Measurements from ENCODE around the gene JPH4. TPM values are rescaled to one million over a fixed set of nuclear protein-coding genes. Genes with fewer than 3 reads are reported as not detected.
"Not testable (repeated sequence)": the region's sequence is repeated elsewhere in the genome, so short reads cannot be mapped to it uniquely, and the experiment has no call there.

The JPH4 gene
- polyA plus RNA-seq, 1 donor from 2014 or later: 0.15 TPM

DNA sequence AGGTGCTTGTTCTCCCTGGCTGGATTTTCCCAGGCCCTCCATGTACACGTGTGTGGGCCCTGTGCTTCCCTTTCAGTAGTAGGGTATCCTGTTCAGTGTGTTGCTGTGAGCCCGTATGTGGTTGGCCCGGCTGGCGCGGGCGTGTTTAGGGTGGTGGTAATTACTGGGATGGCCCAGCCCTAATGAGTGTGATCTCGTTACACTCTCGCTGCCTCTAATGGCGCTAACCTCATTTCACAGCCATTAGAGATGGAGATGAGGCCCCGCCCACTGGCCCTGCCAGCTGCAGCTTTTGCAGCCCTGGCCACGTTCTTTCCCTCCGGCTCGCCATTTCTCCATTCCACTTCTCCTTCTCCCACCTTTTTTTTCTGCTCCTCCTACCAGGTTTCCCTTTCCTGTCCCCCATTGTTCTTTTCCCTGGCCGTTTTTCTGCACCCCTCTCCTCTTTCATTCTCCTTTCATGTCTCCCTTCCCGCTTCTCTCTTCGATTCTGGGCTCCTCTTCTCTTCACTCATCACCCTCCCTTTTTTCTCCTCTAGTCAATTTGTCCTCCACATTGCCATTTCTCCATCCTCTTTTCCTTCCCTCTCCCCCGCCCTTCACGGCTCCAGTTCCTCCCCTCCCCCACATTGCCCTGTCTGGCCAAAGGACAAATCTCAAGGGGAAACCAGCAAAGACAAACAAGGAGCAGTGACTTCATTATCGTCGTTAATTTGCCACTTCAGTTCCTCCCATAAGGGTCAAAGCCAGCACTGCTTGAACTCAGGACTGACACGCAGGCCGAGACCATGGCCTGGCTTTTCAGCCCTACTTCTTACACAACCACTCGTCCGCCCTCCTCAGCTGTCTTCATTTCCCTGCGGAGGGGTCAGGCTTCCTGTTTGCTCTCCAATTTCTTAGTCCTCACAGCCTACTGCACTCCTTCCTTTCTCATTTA, 33.8 kb downstream of the JPH4 start:
- H3K9me3 Mint-ChIP-seq: no peaks in the 10 kb centered on the region
- H3K4me1 Mint-ChIP-seq: no peaks in the 10 kb centered on the region
- no peak overlapping the region for H3K27ac Mint-ChIP-seq
- H3K4me3 Mint-ChIP-seq: no peak overlapping the region
- peaks cover 3% of the 10 kb centered on the region for H3K27me3 Mint-ChIP-seq
- H3K36me3 Mint-ChIP-seq: no peaks in the 10 kb centered on the region

DNA sequence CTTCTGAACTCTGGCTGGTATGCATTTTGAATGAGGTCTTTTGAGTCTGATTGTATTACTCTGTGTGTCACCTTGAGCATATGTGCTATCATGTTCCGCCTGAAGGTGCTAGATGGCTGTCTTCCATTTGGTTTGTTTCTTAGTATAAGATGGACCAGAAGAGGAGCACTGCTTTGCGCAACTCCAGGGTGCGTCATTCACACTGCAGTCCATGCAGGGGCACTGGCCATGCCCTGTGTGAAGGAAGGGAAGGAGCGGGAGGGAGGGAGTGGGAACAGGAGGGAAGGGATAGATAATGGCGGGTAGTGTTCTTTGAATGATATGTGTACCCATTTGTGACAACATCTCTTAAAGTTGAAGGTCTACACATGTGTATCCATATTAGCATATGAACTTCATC, 35.2 kb downstream of the JPH4 start:
- peaks cover 0 to 6% (median 3%) of the 10 kb centered on the region in 3 donors for H3K4me1 Mint-ChIP-seq

DNA sequence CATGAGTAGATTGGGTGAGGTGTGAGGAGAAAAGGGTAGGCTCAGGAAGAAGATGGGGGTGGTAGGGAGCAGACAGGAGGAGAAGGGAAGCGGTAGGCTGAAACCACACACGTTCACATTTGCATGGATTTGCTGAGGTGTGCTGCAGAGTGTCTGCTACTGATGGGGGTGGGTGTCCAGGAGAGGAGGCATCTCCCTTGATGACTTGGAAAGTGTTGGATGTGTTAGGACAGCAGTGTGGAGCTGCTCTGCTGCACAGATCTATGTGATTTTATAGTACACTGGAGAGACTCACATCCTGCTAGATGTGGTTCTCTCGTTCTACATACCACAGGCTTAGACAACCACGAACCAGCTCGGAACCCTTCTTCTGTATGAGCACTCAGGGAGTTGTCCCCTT, 36.3 kb downstream of the JPH4 start:
- Mint-ChIP-seq H3K27ac (no peak overlapping the region), H3K4me1 (peaks cover 0 to 6% (median 3%) of the 10 kb centered on the region in 3 donors)

More for the DNA sequence above, 35.2 kb downstream of the JPH4 start:
- Mint-ChIP-seq H3K36me3 (no peaks in the 10 kb centered on the region), H3K4me3 (no peak overlapping the region), H3K27me3 (peaks cover 3% of the 10 kb centered on the region), H3K27ac (no peak overlapping the region), H3K9me3 (no peaks in the 10 kb centered on the region)

DNA sequence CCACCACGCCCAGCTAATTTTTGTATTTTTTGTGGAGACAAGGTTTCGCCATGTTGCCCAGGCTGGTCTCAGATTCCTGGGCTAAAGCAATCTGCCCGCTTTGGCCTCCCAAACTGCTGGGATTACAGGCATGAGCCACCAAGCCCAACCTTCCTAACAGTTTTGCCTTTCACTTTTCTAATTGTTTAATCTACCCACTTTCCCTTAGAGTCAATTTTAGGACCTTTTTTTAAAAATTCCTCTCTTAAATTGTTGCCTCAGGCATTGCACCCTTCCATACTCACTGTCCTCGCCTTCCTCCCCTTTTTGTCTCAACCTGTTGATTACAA, 38.5 kb downstream of the JPH4 start:
- no peak overlapping the region for H3K27ac Mint-ChIP-seq
- peaks cover 0 to 6% (median 3%) of the 10 kb centered on the region in 3 donors for H3K4me1 Mint-ChIP-seq
- peaks cover 3% of the 10 kb centered on the region for H3K27me3 Mint-ChIP-seq
- H3K36me3 Mint-ChIP-seq: no peaks in the 10 kb centered on the region
- no peaks in the 10 kb centered on the region for H3K9me3 Mint-ChIP-seq
- no peak overlapping the region for H3K4me3 Mint-ChIP-seq

More for the DNA sequence above, 36.3 kb downstream of the JPH4 start:
- no peaks in the 10 kb centered on the region for H3K9me3 Mint-ChIP-seq
- H3K27me3 Mint-ChIP-seq: peaks cover 3% of the 10 kb centered on the region
- H3K4me3 Mint-ChIP-seq: no peak overlapping the region
- no peaks in the 10 kb centered on the region for H3K36me3 Mint-ChIP-seq

DNA sequence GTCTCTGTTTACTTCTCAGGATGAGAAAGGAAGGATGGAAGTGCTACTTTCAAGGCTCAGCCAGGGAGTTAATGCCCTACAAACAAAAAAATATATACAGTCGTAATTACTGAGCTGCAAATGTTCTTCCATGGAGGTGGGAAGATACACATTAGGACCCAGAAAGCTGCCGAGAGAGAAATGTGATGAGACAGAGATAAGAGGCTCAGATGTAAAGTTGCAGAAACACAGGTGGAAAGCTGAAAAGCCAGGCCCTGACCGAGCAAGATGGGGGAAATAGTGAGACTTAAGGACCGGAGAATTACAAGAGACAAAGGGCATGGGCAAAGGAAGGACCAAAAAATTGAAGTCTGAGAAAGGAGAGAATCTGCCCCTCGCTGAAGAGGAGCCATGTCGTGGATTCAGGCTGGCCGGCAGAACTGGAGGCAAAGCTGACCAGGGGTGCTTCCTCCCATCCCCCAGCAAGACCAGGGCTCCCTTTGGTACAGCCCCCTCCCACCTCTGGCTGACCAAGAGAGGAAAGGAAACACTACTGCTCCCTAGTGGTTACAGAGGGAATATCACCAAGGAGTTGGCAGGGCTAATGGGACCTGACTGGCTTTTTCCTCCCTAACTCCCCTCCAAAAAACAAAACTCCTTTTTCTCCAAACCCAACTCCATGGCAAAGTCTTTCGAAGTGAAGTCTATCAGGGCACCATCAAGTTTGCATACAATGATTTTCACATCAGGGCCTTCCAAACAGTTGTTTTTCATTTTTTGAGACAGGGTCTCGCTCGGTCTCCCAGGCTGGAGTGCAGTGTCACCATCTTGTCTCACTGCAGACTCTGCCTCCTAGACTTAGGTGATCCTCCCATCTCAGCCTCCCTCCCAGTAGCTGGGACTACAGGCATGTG, 39.1 kb downstream of the JPH4 start:
- Mint-ChIP-seq H3K36me3 (no peaks in the 10 kb centered on the region), H3K27me3 (peaks cover 3% of the 10 kb centered on the region), H3K27ac (no peak overlapping the region), H3K4me3 (no peak overlapping the region), H3K9me3 (no peaks in the 10 kb centered on the region), H3K4me1 (peaks cover 0 to 6% (median 3%) of the 10 kb centered on the region in 3 donors)

DNA sequence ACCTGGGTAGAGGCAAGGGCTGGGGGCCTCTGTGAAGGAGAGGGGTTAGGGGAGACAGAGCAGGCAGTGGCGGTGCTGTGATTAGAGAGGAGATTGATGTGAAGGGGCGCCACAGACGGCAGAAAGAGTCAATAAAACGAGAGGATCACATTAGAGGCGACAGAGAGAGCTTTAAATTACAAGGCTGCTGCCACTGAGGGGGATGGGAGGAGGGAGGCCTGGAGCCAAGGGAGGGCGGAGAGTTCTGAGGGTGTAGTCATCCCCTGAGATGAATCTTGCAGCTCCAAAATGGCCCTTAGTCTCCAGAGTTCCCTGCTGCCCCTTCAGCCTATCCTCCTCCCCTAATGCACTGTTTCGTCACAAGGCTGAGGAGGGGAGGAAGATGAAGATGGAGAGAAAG, 39.8 kb downstream of the JPH4 start:
- Mint-ChIP-seq H3K4me3 (no peak overlapping the region), H3K27me3 (peaks cover 3% of the 10 kb centered on the region), H3K36me3 (peaks cover under 1% of the 10 kb centered on the region), H3K27ac (no peak overlapping the region), H3K9me3 (no peaks in the 10 kb centered on the region), H3K4me1 (peaks cover 0 to 6% (median 3%) of the 10 kb centered on the region in 3 donors)

DNA sequence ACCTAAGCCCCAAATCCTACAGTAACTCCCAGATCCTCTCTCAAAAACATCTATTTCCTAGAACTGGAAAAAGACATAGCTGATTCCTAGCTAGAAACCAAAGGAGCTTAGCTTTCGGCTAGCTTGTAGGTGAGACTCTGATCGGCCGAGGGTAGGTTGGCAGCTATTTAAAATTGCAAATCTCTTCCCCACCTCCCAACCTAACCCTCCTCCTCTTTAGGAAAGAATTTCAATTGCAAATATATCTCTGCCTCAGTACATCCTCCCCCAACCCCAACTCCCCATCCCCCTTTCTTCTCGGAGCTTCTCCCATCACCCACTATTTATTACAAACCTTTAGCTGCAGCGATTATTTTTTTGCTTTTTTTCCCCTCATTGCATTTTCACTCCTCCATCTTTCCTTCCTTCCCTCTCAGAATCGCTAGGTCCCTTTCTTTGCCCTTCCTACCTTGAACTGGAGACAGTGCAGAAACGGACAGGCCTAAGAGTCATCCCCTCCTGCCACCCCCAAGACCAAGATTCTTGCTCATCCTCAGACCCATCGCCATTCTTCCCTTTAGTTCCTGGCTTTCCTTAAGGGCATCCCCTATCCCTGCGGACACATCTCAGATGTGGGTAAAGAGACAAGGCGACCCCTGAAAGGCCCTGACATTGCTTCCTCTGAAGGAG, 40.4 kb downstream of the JPH4 start:
- Mint-ChIP-seq H3K4me3 (no peak overlapping the region), H3K9me3 (no peaks in the 10 kb centered on the region)

GRCh38 chr14:23537351-23538049, 41.1 kb downstream of the JPH4 start:
- peaks cover 3% of the 10 kb centered on the region for H3K27me3 Mint-ChIP-seq
- H3K4me1 Mint-ChIP-seq: peaks cover 0 to 6% (median 3%) of the 10 kb centered on the region in 3 donors
- no peak overlapping the region for H3K4me3 Mint-ChIP-seq
- no peak overlapping the region for H3K27ac Mint-ChIP-seq
- no peaks in the 10 kb centered on the region for H3K9me3 Mint-ChIP-seq
- peaks cover 4% of the 10 kb centered on the region for H3K36me3 Mint-ChIP-seq

More for the DNA sequence above, 40.4 kb downstream of the JPH4 start:
- Mint-ChIP-seq H3K27ac (no peak overlapping the region), H3K27me3 (peaks cover 3% of the 10 kb centered on the region), H3K4me1 (peaks cover 0 to 6% (median 3%) of the 10 kb centered on the region in 3 donors), H3K36me3 (peaks cover 4% of the 10 kb centered on the region)

GRCh38 chr14:23536906-23537305, 41.7 kb downstream of the JPH4 start:
- H3K9me3 Mint-ChIP-seq, H3K4me3 Mint-ChIP-seq, H3K4me1 Mint-ChIP-seq, H3K27me3 Mint-ChIP-seq, H3K36me3 Mint-ChIP-seq, H3K27ac Mint-ChIP-seq: not testable (repeated sequence)

DNA sequence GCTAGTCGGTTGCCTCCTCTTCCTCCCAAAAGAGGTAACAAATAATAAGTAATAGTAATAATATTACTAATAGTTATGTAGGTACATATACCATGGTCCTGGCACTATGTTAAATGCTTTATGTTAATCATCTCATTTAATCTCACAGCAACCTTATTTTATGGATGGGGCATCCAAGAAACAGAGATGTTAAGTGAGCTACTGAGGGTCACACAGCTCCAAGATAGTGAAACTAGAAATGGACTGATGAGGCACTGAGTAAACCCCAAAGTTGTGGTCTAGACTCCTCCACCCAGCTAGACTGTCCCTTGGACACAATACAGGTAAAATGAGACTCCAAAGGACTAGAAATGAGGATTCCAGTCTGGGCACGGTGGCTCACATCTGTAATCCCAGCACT, 42.1 kb downstream of the JPH4 start:
- no peak overlapping the region for H3K27ac Mint-ChIP-seq
- H3K27me3 Mint-ChIP-seq: peaks cover 3% of the 10 kb centered on the region
- H3K4me1 Mint-ChIP-seq: peaks cover 0 to 6% (median 3%) of the 10 kb centered on the region in 3 donors
- H3K9me3 Mint-ChIP-seq: no peaks in the 10 kb centered on the region
- H3K36me3 Mint-ChIP-seq: peaks cover 4% of the 10 kb centered on the region
- no peak overlapping the region for H3K4me3 Mint-ChIP-seq

GRCh38 chr14:23535943-23536342, 42.6 kb downstream of the JPH4 start:
- Mint-ChIP-seq H3K9me3 (no peaks in the 10 kb centered on the region), H3K27ac (no peak overlapping the region), H3K36me3 (peaks cover 4% of the 10 kb centered on the region), H3K27me3 (peaks cover 3% of the 10 kb centered on the region), H3K4me1 (peaks cover 0 to 8% (median 3%) of the 10 kb centered on the region in 3 donors), H3K4me3 (no peak overlapping the region)

GRCh38 chr14:23533652-23534435, 44.7 kb downstream of the JPH4 start:
- no peak overlapping the region for H3K4me3 Mint-ChIP-seq
- peaks cover 4% of the 10 kb centered on the region for H3K36me3 Mint-ChIP-seq
- H3K27me3 Mint-ChIP-seq: no peaks in the 10 kb centered on the region
- no peaks in the 10 kb centered on the region for H3K9me3 Mint-ChIP-seq
- H3K4me1 Mint-ChIP-seq: peaks cover 0 to 2% (median 0%) of the 10 kb centered on the region in 3 donors
- no peak overlapping the region for H3K27ac Mint-ChIP-seq

- H3K27ac Mint-ChIP-seq: no peak overlapping the region
- H3K36me3 Mint-ChIP-seq: peaks cover 4% of the 10 kb centered on the region
- peaks cover 0 to 2% (median 0%) of the 10 kb centered on the region in 3 donors for H3K4me1 Mint-ChIP-seq
- no peaks in the 10 kb centered on the region for H3K27me3 Mint-ChIP-seq
- no peaks in the 10 kb centered on the region for H3K9me3 Mint-ChIP-seq
- H3K4me3 Mint-ChIP-seq: no peak overlapping the region
Observed at GRCh38 chr14:23532658-23533057, 45.9 kb downstream of the JPH4 start.

GRCh38 chr14:23531391-23531790, 47.2 kb downstream of the JPH4 start:
- Mint-ChIP-seq H3K4me3 (no peak overlapping the region), H3K27ac (no peak overlapping the region), H3K36me3 (peaks cover 4% of the 10 kb centered on the region), H3K27me3 (no peaks in the 10 kb centered on the region), H3K9me3 (no peaks in the 10 kb centered on the region), H3K4me1 (peaks cover 0 to 2% (median 0%) of the 10 kb centered on the region in 3 donors)

All from IgD-negative memory B cell (primary cell).